ENCODE measurements around the gene LSM6.

DNA sequence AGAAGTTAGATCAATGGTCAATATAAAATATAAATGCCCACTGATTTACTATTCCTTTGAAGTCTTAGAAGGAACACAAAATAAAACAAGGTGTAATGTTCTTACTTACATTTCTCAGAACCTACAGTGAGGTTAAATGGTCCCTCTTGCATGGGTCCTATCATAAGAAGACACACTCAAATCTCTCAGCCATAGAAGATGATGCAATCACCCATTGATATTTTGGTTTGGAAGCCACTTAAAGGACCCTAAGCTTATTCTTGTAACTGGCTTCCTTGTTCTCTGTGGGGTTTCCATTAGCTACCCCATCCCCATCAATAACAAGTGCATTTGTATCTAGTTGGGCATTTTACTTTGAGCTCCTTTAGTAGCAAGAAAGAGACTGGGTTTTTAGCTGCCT lies 53.9 kb downstream of the LSM6 start:
- no peak for TF ChIP-seq RCOR1 (IDR thresholded peaks at IDR 0.05; ENCODE audit: low read length)
- TF ChIP-seq, protein P1, sequence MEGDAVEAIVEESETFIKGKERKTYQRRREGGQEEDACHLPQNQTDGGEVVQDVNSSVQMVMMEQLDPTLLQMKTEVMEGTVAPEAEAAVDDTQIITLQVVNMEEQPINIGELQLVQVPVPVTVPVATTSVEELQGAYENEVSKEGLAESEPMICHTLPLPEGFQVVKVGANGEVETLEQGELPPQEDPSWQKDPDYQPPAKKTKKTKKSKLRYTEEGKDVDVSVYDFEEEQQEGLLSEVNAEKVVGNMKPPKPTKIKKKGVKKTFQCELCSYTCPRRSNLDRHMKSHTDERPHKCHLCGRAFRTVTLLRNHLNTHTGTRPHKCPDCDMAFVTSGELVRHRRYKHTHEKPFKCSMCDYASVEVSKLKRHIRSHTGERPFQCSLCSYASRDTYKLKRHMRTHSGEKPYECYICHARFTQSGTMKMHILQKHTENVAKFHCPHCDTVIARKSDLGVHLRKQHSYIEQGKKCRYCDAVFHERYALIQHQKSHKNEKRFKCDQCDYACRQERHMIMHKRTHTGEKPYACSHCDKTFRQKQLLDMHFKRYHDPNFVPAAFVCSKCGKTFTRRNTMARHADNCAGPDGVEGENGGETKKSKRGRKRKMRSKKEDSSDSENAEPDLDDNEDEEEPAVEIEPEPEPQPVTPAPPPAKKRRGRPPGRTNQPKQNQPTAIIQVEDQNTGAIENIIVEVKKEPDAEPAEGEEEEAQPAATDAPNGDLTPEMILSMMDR (IDR thresholded peaks at IDR 0.05) = no peak
- no peak for TF ChIP-seq TAF1 (IDR thresholded peaks at IDR 0.05; ENCODE audit: borderline replicate concordance, low read depth, low read length)
- no peak for TF ChIP-seq TEAD4 (IDR thresholded peaks at IDR 0.05; ENCODE audit: borderline replicate concordance, insufficient read depth)
- TF ChIP-seq, protein P2, sequence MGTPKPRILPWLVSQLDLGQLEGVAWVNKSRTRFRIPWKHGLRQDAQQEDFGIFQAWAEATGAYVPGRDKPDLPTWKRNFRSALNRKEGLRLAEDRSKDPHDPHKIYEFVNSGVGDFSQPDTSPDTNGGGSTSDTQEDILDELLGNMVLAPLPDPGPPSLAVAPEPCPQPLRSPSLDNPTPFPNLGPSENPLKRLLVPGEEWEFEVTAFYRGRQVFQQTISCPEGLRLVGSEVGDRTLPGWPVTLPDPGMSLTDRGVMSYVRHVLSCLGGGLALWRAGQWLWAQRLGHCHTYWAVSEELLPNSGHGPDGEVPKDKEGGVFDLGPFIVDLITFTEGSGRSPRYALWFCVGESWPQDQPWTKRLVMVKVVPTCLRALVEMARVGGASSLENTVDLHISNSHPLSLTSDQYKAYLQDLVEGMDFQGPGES (IDR thresholded peaks at IDR 0.05; ENCODE audit: low read depth, low read length) = no peak

All from SK-N-SH (cell line).